Measurements from ENCODE around the gene SLC9C1. TPM values are rescaled to one million over a fixed set of nuclear protein-coding genes. Genes with fewer than 3 reads are reported as not detected.

Gene SLC9C1
- total RNA-seq, 6 experiments from 2014 or later, result not detected

DNA sequence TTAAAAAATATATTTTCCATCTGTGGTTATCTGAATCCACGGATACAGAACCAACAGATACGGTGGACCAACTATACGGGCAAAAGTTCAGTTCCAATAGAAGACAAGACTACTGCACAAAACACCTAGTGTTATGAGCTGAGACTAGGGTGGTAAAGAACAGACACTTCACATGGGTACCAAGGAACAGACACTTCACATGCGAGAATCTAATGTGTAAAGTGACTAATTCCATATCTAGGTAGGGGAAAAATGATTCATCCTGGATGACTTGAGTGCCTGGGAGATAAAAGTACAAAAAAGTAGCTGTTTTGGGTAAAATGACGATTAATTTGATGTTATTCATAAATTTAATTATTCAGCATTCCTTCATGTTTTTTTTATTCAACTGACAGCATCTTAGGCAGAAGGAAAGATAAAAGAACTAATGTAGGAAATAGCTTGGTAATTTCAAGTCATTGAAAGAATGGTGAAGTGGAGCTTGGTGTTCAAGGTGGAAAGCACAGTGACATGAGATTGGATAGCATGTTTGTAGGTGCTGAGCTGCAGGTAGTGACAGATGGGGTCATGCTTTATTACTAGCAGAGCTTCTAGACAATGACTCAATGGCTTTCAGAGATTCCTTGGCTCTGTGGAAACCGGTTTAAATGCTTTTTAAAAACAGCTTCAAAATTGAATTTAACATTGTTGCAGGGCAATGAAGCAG is 44.2 kb upstream of the SLC9C1 start:
- Mint-ChIP-seq H3K9me3 (no peaks in the 10 kb centered on the region), H3K36me3 (ENCODE audit: low read depth) (no peaks in the 10 kb centered on the region), H3K27ac (no peak overlapping the region), H3K4me1 (ENCODE audit: low read depth) (no peaks in the 10 kb centered on the region; the same call in 1 of the 2 replicates), H3K4me3 (no peak overlapping the region), H3K27me3 (ENCODE audit: insufficient read depth) (peaks cover 28% of the 10 kb centered on the region)
- TF ChIP-seq, protein P1, sequence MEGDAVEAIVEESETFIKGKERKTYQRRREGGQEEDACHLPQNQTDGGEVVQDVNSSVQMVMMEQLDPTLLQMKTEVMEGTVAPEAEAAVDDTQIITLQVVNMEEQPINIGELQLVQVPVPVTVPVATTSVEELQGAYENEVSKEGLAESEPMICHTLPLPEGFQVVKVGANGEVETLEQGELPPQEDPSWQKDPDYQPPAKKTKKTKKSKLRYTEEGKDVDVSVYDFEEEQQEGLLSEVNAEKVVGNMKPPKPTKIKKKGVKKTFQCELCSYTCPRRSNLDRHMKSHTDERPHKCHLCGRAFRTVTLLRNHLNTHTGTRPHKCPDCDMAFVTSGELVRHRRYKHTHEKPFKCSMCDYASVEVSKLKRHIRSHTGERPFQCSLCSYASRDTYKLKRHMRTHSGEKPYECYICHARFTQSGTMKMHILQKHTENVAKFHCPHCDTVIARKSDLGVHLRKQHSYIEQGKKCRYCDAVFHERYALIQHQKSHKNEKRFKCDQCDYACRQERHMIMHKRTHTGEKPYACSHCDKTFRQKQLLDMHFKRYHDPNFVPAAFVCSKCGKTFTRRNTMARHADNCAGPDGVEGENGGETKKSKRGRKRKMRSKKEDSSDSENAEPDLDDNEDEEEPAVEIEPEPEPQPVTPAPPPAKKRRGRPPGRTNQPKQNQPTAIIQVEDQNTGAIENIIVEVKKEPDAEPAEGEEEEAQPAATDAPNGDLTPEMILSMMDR (IDR thresholded peaks at IDR 0.05), result no peak
- no peak for DNase-seq

DNA sequence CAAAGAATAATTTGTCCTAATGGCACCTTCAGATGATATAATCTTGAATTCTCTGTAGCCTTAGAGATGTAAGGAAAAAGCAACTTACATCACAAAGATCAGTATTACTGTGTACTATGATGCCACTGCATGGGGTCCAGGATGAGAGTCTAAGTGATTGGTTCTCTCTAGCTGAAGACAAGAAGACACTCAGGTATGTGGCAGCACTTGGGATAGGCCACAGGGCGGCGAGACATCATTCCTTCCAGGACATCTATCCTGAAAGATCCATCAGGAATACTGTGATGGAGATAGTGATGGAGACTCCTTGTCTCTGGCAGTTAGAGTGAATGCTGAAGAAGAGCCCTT is 41.4 kb upstream of the SLC9C1 start:
- TF ChIP-seq, protein P1 (IDR thresholded peaks at IDR 0.05), result no peak
- Mint-ChIP-seq H3K27me3 (ENCODE audit: insufficient read depth) (peaks cover 34% of the 10 kb centered on the region), H3K4me1 (ENCODE audit: low read depth) (peaks cover 5% of the 10 kb centered on the region; the same call in 1 of the 2 replicates), H3K4me3 (no peak overlapping the region), H3K9me3 (no peaks in the 10 kb centered on the region), H3K36me3 (ENCODE audit: low read depth) (no peaks in the 10 kb centered on the region), H3K27ac (no peak overlapping the region)
- DNase-seq, result no peak

DNA sequence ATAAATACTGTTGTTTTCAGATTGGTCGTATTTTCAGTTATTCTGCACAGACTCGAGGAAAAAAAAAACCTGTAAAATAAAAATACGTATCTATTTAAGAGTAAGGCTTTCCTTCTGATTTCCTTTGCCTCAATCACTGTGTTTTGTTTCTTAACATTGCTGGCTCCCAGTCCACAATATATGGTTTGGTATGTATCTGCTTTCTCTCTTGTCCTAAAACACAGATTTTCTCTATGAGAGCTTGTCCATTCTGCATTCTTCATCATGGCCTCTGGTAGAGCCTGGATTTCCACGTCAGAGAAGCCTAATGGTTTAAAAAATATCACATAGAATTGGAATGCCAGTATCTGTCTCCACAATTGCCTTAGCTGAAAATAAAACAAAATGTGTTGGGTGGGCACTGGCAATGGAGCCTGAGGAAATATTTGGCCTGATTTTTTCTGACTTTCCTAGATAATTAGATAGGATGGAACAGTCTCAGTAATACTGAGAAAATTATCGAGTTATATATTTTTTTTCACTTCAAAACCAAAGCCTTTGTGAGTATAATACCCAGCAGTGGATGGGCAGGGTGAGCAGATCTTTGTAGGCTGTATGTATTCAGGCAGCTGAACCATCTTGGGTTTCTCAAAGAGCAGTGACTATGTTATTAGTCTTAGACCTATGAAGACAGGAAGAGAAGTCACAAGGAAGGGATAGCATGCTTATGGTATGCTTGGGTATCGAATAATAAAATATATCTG is 40.8 kb upstream of the SLC9C1 start:
- Mint-ChIP-seq H3K4me1 (ENCODE audit: low read depth) (peaks cover 5% of the 10 kb centered on the region; the same call in 1 of the 2 replicates), H3K36me3 (ENCODE audit: low read depth) (no peaks in the 10 kb centered on the region), H3K27me3 (ENCODE audit: insufficient read depth) (peaks cover 34% of the 10 kb centered on the region), H3K27ac (no peak overlapping the region), H3K4me3 (no peak overlapping the region), H3K9me3 (no peaks in the 10 kb centered on the region)
- DNase-seq, result no peak
- TF ChIP-seq, protein P1 (IDR thresholded peaks at IDR 0.05), result no peak

GRCh38 chr3:112333381-112334317 is 39.6 kb upstream of the SLC9C1 start:
- peak overlapping the region; percentile 77 for H3K4me3 Mint-ChIP-seq
- no peaks in the 10 kb centered on the region for H3K36me3 Mint-ChIP-seq (ENCODE audit: low read depth)
- no peak overlapping the region for H3K27ac Mint-ChIP-seq
- TF ChIP-seq, protein P1 (IDR thresholded peaks at IDR 0.05), result no peak
- DNase-seq, result no peak
- no peaks in the 10 kb centered on the region for H3K9me3 Mint-ChIP-seq
- peaks cover 5% of the 10 kb centered on the region; the same call in 1 of the 2 replicates for H3K4me1 Mint-ChIP-seq (ENCODE audit: low read depth)
- H3K27me3 Mint-ChIP-seq (ENCODE audit: insufficient read depth), result peaks cover 34% of the 10 kb centered on the region

GRCh38 chr3:112333002-112333380 is 39.0 kb upstream of the SLC9C1 start, which contains the start of gene CD200:
Gene CD200 (plus strand): TSS chr3:112333156. CDS start chr3:112333213, 57 bp downstream.
- Mint-ChIP-seq H3K36me3 (ENCODE audit: low read depth) (no peaks in the 10 kb centered on the region), H3K9me3 (no peaks in the 10 kb centered on the region), H3K27ac (no peak within 1 kb of the TSS), H3K4me3 (peak within 1 kb of the TSS; percentile 77), H3K4me1 (ENCODE audit: low read depth) (peaks cover 5% of the 10 kb centered on the region; the same call in 1 of the 2 replicates), H3K27me3 (ENCODE audit: insufficient read depth) (peaks cover 34% of the 10 kb centered on the region)
- TF ChIP-seq, protein P1 (IDR thresholded peaks at IDR 0.05), result no peak
- DNase-seq, result no peak

Measured in HFFc6 (cell line).